ENCODE measurements around the gene LAMC2. TPM values are rescaled to one million over a fixed set of nuclear protein-coding genes. Genes with fewer than 3 reads are reported as not detected.
"Not testable (repeated sequence)": the region's sequence is repeated elsewhere in the genome, so short reads cannot be mapped to it uniquely, and the experiment has no call there.

Gene LAMC2
- total RNA-seq, 4 donors from 2014 or later, result 9.4 to 17.4 (median 15.9) TPM

GRCh38 chr1:183240526-183240825, 54.4 kb downstream of the LAMC2 start:
- intact Hi-C loops (cut with DNase I), result no loop called here
- Histone ChIP-seq H3K9me3 (no peaks in the 10 kb centered on the region), H3K27me3 (no peaks in the 10 kb centered on the region), H3K4me1 (peaks cover 0 to 19% (median 7%) of the 10 kb centered on the region in 3 donors), H3K36me3 (peaks cover 0 to 25% (median 0%) of the 10 kb centered on the region in 3 donors), H3K27ac (peak overlapping the region in 3 of 4 donors; percentile 64 to 79 (median 79)), H3K4me3 (no peak overlapping the region)
- 88 to 96% methylated on average over 2 to 4 of the region's 4 CpGs for WGBS, 2 donors
- TF ChIP-seq CTCF (IDR thresholded peaks at IDR 0.05) (no peak), POLR2A (IDR thresholded peaks at IDR 0.05) (no peak)
- DNase-seq, result no peak

- intact Hi-C loops (cut with DNase I); H3K27me3 ChIP-seq; H3K4me3 ChIP-seq; H3K9me3 ChIP-seq; DNase-seq: not testable (repeated sequence)
- Histone ChIP-seq H3K36me3 (peaks cover 0 to 25% (median 0%) of the 10 kb centered on the region in 3 donors), H3K4me1 (peaks cover 0 to 15% (median 6%) of the 10 kb centered on the region in 3 donors), H3K27ac (peak overlapping the region in 3 of 4 donors; percentile 64 to 79 (median 79))
- 89 to 90% methylated on average over 8 of the region's 8 CpGs for WGBS, 2 donors
These were observed 54.8 kb downstream of the LAMC2 start for GRCh38 chr1:183240853-183241252.

DNA sequence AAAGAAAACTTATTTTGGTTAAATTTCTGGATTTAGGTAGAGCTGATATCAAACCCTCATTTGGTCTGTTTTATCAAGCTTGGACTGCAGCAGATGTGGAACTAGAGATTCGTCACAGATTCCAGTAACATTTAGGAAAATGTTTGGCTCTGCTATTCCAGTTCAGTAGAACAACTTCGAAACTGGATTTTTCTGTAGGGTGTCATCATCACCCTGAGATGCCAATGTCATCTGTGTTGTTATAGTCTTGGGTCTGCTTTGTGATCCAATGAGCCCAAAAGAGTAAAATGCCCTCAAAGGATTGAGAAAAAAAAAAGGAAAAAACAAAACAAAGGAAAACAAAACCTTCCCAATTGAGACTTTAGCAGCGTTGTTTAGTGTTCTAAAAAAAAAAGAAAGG, 55.4 kb downstream of the LAMC2 start:
- TF ChIP-seq POLR2A (IDR thresholded peaks at IDR 0.05) (no peak), CTCF (IDR thresholded peaks at IDR 0.05) (no peak)
- intact Hi-C loops (cut with DNase I), result no loop called here
- Histone ChIP-seq H3K9me3 (no peaks in the 10 kb centered on the region), H3K27ac (peak overlapping the region in 3 of 4 donors; percentile 64 to 85 (median 79)), H3K4me1 (peaks cover 0 to 15% (median 6%) of the 10 kb centered on the region in 3 donors), H3K36me3 (peaks cover 0 to 25% (median 0%) of the 10 kb centered on the region in 3 donors), H3K27me3 (no peaks in the 10 kb centered on the region), H3K4me3 (no peak overlapping the region)
- WGBS, 2 donors, result 56 to 64% methylated on average over 3 of the region's 3 CpGs
- DNase-seq, result no peak

DNA sequence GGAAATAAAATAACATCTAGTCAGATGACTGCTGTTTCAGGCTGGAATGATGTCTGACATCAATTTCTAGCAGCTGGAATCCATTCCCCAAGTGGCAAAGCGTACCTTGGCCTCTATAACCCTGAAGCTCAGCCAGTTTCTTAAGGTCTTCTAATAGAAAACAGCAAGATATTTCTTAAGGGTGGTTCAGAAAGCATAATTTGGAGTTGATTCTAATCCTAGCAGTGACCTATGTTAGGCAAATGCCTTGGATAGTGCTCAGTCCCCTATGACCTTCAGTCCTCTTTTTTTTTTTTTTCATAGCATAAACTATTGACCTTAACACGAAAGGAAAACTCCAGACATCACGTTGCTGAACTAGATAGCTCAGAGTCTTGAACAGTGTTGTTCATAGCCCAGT, 56.5 kb downstream of the LAMC2 start:
- 66 to 68% methylated on average over 3 of the region's 3 CpGs for WGBS, 2 donors
- TF ChIP-seq POLR2A (IDR thresholded peaks at IDR 0.05) (no peak), CTCF (IDR thresholded peaks at IDR 0.05) (no peak)
- peaks cover 0 to 25% (median 0%) of the 10 kb centered on the region in 3 donors for H3K36me3 ChIP-seq

GRCh38 chr1:183243161-183244050, 57.3 kb downstream of the LAMC2 start:
- 59 to 77% methylated on average over 2 to 5 of the region's 5 CpGs for WGBS, 2 donors
- Histone ChIP-seq H3K36me3 (peaks cover 0 to 25% (median 0%) of the 10 kb centered on the region in 3 donors), H3K4me3 (no peak overlapping the region), H3K9me3 (no peaks in the 10 kb centered on the region), H3K4me1 (peaks cover 0 to 15% (median 6%) of the 10 kb centered on the region in 3 donors), H3K27me3 (no peaks in the 10 kb centered on the region), H3K27ac (peak overlapping the region in 3 of 4 donors; percentile 64 to 85 (median 79))
- intact Hi-C loops (cut with DNase I), result no loop called here
- no peak for TF ChIP-seq POLR2A (IDR thresholded peaks at IDR 0.05)
- no peak for TF ChIP-seq CTCF (IDR thresholded peaks at IDR 0.05)
- no peak for DNase-seq

More for the DNA sequence above, 56.5 kb downstream of the LAMC2 start:
- Histone ChIP-seq H3K27me3 (no peaks in the 10 kb centered on the region), H3K4me3 (no peak overlapping the region), H3K9me3 (no peaks in the 10 kb centered on the region), H3K27ac (peak overlapping the region in 3 of 4 donors; percentile 64 to 85 (median 79)), H3K4me1 (peaks cover 0 to 15% (median 6%) of the 10 kb centered on the region in 3 donors)
- intact Hi-C loops (cut with DNase I), result no loop called here
- DNase-seq, result no peak

All from esophagus squamous epithelium (tissue), 5 donors.